Kidney (tissue), 14 donors: ENCODE measurements around the gene ANKS1B. TPM values are rescaled to one million over a fixed set of nuclear protein-coding genes. Genes with fewer than 3 reads are reported as not detected.

Experiments used
- DNase-seq, 5 donors: peaks; one replicate each; pipeline ENCODE4 v3.0.0-alpha.2; 2013 to 2020
- FAIRE-seq: peaks from 2 replicates; lab custom pipeline; 2012; peaks lifted over from hg19 to GRCh38; lab: Jason Lieb, UNC
- H3K27ac ChIP-seq, 2 donors: one replicate each; pipeline ENCODE4 v1.7.0; 2013; ENCODE audit warnings: low read depth in 2 of 2, low read length in 2 of 2, inconsistent platforms in 1 of 2
- H3K27me3 ChIP-seq: one replicate; pipeline ENCODE4 v1.7.1; 2013; ENCODE audit warnings: low read length, inconsistent platforms; ENCODE audit not compliant: control insufficient read depth, insufficient read depth
- H3K36me3 ChIP-seq, 3 donors: one replicate each; pipeline versions ENCODE4 v1.7.0 to v1.7.1; 2013; ENCODE audit warnings: low read length in 3 of 3, control low read depth in 1 of 3, inconsistent platforms in 1 of 3; ENCODE audit not compliant: insufficient read depth in 3 of 3, control insufficient read depth in 2 of 3
- H3K4me1 ChIP-seq, 3 donors: one replicate each; pipeline versions ENCODE4 v1.7.0 to v1.7.1; 2013; ENCODE audit warnings: low read length in 3 of 3, inconsistent platforms in 1 of 3, low read depth in 1 of 3; ENCODE audit not compliant: control insufficient read depth in 2 of 3, insufficient read depth in 2 of 3
- H3K4me3 ChIP-seq, 3 donors: one replicate each; pipeline versions ENCODE4 v1.7.0 to v1.8.1; 2013; ENCODE audit warnings: low read length in 3 of 3, control low read depth in 1 of 3, inconsistent platforms in 1 of 3
- H3K9ac ChIP-seq, 3 donors: one replicate each; pipeline versions ENCODE4 v1.7.0 to v1.7.1; 2013; ENCODE audit warnings: low read length in 3 of 3, control low read depth in 1 of 3, inconsistent platforms in 1 of 3
- H3K9me3 ChIP-seq, 3 donors: one replicate each; pipeline versions ENCODE4 v1.7.0 to v1.7.1; 2013; ENCODE audit warnings: low read length in 3 of 3, control low read depth in 1 of 3, inconsistent platforms in 1 of 3; ENCODE audit not compliant: control insufficient read depth in 2 of 3, insufficient read depth in 1 of 3
- intact Hi-C: fragments of 100-400 bp; cut with DNase I; formaldehyde crosslinking; loops from one replicate; pipeline ENCODE4 v1.11.1; 2022
- polyA plus RNA-seq: library from polyadenylated mRNA; stranded (reverse); fragments of 350-450 nt; fragmentation: Illumina TruSeq; extraction: RNeasy Lipid Tissue Mini Kit (QIAGEN cat#74804); gene quantifications from one replicate; pipeline ENCODE4 v1.2.3, GENCODE V29; 2014; ENCODE audit warnings: low read depth, low replicate concordance; ENCODE audit not compliant: insufficient read depth
- total RNA-seq: library from RNA; stranded (reverse); fragmentation: NEBNext Ultra II Directional; extraction: Animal tissue kit (Norgen Biotek cat#: 25700); gene quantifications from one replicate; pipeline ENCODE4 v1.2.1, GENCODE V29; 2021
- TF ChIP-seq, protein P1 (sequence below): IDR thresholded peaks from 3 replicates; pipeline ENCODE4 v1.5.1; 2012; ENCODE audit warnings: mild to moderate bottlenecking, moderate library complexity, borderline replicate concordance; ENCODE audit not compliant: insufficient read depth; ENCODE audit errors: extremely low read depth
- donor health status: control.
- donor health status: control.
- donor health status: control.
- donor health status: control.
- donor health status: control.
- donor health status: DM: yes; HTN: yes; CAD: no.
- donor health status: Normal renal cell carcinoma (clear cell type).

ANKS1B gene
- total and polyA plus RNA-seq, 2 donors from 2014 or later: 1.7 to 5.8 TPM

GRCh38 chr12:99093166-99093565 is 891.6 kb downstream of the ANKS1B start:
- DNase-seq (no peak), FAIRE-seq (no peak)
- Histone ChIP-seq H3K27ac (no peak overlapping the region), H3K4me3 (no peak overlapping the region), H3K27me3 (no peaks in the 10 kb centered on the region), H3K9me3 (no peaks in the 10 kb centered on the region), H3K9ac (no peak overlapping the region), H3K36me3 (no peaks in the 10 kb centered on the region), H3K4me1 (no peaks in the 10 kb centered on the region)
- TF ChIP-seq, protein P1, sequence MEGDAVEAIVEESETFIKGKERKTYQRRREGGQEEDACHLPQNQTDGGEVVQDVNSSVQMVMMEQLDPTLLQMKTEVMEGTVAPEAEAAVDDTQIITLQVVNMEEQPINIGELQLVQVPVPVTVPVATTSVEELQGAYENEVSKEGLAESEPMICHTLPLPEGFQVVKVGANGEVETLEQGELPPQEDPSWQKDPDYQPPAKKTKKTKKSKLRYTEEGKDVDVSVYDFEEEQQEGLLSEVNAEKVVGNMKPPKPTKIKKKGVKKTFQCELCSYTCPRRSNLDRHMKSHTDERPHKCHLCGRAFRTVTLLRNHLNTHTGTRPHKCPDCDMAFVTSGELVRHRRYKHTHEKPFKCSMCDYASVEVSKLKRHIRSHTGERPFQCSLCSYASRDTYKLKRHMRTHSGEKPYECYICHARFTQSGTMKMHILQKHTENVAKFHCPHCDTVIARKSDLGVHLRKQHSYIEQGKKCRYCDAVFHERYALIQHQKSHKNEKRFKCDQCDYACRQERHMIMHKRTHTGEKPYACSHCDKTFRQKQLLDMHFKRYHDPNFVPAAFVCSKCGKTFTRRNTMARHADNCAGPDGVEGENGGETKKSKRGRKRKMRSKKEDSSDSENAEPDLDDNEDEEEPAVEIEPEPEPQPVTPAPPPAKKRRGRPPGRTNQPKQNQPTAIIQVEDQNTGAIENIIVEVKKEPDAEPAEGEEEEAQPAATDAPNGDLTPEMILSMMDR: no peak
- intact Hi-C loops: no loop called here

DNA sequence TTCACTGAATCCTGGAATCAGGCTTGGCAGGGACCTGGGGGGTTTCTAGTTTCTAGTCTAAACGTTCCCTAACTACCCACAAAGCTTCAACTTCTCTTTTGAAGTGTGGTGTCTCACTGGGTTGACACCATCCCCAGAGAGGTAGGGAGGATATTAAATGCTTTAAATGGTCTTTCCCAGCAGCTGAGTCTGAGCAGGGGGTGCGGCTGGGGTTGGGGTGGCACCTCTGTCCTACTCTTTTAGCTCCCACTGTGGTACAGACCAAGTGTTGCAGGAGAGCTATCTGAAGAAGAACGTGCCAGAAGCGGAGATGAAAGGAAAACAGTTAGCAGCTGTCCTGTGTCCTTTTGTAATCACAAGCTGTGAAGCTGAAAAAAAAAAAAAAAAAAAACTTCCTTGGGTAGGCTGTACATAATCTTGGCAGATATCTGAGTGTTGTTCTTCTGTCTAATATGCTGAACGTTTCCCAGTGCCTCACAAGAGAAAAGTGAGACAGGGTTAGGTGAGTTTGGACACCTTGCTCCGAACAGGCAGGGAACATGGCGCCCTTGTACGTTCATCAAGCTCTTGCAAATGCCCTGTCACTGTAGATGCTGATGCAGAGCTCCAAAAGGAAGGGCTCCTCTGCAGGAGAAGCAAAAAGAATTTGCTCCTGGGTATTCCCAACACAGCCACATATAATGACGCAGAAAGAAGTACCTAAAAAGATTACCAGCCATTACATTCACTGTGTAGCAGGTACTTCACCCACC is 892.5 kb downstream of the ANKS1B start:
- H3K4me1 ChIP-seq: no peaks in the 10 kb centered on the region
- H3K27ac ChIP-seq: no peak overlapping the region
- no peak overlapping the region for H3K4me3 ChIP-seq
- H3K36me3 ChIP-seq: no peaks in the 10 kb centered on the region
- DNase-seq: no peak
- TF ChIP-seq, protein P1: no peak
- H3K27me3 ChIP-seq: no peaks in the 10 kb centered on the region
- no peak for FAIRE-seq
- no peak overlapping the region for H3K9ac ChIP-seq
- intact Hi-C loops: no loop called here
- H3K9me3 ChIP-seq: no peaks in the 10 kb centered on the region

DNA sequence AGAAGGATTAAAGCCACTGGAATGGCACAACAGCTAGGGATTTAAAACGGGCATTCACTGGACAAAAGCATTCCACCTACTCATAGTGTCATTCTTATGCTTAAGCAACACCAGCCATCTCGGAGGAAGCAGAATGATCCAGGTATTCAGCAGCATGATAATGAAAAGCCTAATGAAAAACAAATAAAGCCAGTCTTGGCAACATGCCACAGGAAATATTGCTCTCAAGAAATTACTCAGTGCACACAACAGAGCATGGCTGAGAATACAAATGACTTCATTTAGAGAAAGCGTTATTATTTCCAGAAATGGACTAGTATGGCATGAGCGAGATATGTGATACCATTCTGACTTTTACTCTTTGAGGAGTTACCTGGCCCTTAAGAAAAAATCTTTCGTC is 897.5 kb downstream of the ANKS1B start:
- H3K9me3 ChIP-seq: no peaks in the 10 kb centered on the region
- H3K27ac ChIP-seq: no peak overlapping the region
- FAIRE-seq (no peak), DNase-seq (peak in 3 of 5 donors; percentile 26 to 79 (median 76))
- intact Hi-C loops: no loop called here
- H3K36me3 ChIP-seq: no peaks in the 10 kb centered on the region
- no peaks in the 10 kb centered on the region for H3K4me1 ChIP-seq
- H3K4me3 ChIP-seq: no peak overlapping the region
- TF ChIP-seq, protein P1: no peak
- H3K9ac ChIP-seq: no peak overlapping the region
- no peaks in the 10 kb centered on the region for H3K27me3 ChIP-seq
